Mammary epithelial cell (primary cell): ENCODE data around the gene PLEKHA6.

Experiments
- CTCF ChIP-seq, 2 donors: IDR thresholded peaks in 1 of 2; conservative IDR thresholded peaks in 1 of 2; 2 replicates each; pipeline ENCODE4 v1.5.1; 2011 to 2012; ENCODE audit warnings: inconsistent platforms in 2 of 2, low read length in 2 of 2, mild to moderate bottlenecking in 2 of 2, control low read depth in 1 of 2, low read depth in 1 of 2; ENCODE audit not compliant: insufficient read depth in 1 of 2; ENCODE audit errors: extremely low read depth in 1 of 2
- EZH2 ChIP-seq: IDR thresholded peaks from 2 replicates; pipeline ENCODE4 v1.6.1; 2012; ENCODE audit warnings: low read length, inconsistent platforms, borderline replicate concordance

GRCh38 chr1:204194771-204195170, 165.0 kb downstream of the PLEKHA6 start:
- TF ChIP-seq CTCF (conservative IDR thresholded peaks at IDR 0.05 in 1 of 2, IDR thresholded peaks at IDR 0.05 in 1 of 2; ENCODE audit: extremely low read depth in 1 of 2, insufficient read depth in 1 of 2, low read depth in 1 of 2, low read length in 2 of 2) (no peak), EZH2 (no peak)
